Upper lobe of left lung (tissue), 6 donors: ENCODE data around the gene TIGD1. TPM values are rescaled to one million over a fixed set of nuclear protein-coding genes. Genes with fewer than 3 reads are reported as not detected.
A peak's percentile ranks its signal among the peaks of the same experiment; 100 is the strongest.

Experiments used
- ATAC-seq, 2 donors: fragments of 200-7000 bp; cut with Tn5 transposase; one replicate each; pipeline ENCODE4 v1.9.1; 2022; ENCODE audit warnings: mild to moderate bottlenecking in 2 of 2, moderate library complexity in 2 of 2; ENCODE audit not compliant: low FRiP score in 2 of 2
- DNase-seq, 2 donors: peaks; one replicate each; pipeline ENCODE4 v3.0.0-alpha.2; 2019 to 2020
- H3K27ac ChIP-seq, 4 donors: fragments of 200-600 bp; sonication (generic); one replicate each; pipeline ENCODE4 v1.5.1; 2016 to 2019
- H3K27me3 ChIP-seq, 4 donors: fragments of 200-600 bp; sonication (generic); one replicate each; pipeline ENCODE4 v1.5.1; 2017 to 2019
- H3K36me3 ChIP-seq, 4 donors: fragments of 200-600 bp; sonication (generic); one replicate each; pipeline ENCODE4 v1.5.1; 2016 to 2019
- H3K4me1 ChIP-seq, 4 donors: fragments of 200-600 bp; sonication (generic); one replicate each; pipeline ENCODE4 v1.5.1; 2018 to 2019
- H3K4me3 ChIP-seq, 4 donors: fragments of 200-600 bp; sonication (generic); one replicate each; pipeline ENCODE4 v1.5.1; 2017 to 2019; ENCODE audit warnings: mild to moderate bottlenecking in 2 of 4, moderate library complexity in 1 of 4
- H3K9me3 ChIP-seq, 4 donors: fragments of 200-600 bp; sonication (generic); one replicate each; pipeline ENCODE4 v1.5.1; 2018 to 2019
- EP300 ChIP-seq, 4 donors: sonication (generic); formaldehyde crosslinking; IDR thresholded peaks; one replicate each; pipeline ENCODE4 v1.5.1; 2017; ENCODE audit warnings: antibody characterized with exemption in 4 of 4, control low read depth in 2 of 4
- POLR2A ChIP-seq, 4 donors: fragments of 450-650 bp; IDR thresholded peaks; one replicate each; pipeline ENCODE4 v1.5.1; 2016 to 2017; ENCODE audit warnings: antibody characterized with exemption in 4 of 4, mild to moderate bottlenecking in 2 of 4
- POLR2AphosphoS5 ChIP-seq, 2 donors: sonication (generic); formaldehyde crosslinking; IDR thresholded peaks; one replicate each; pipeline ENCODE4 v1.5.1; 2017; ENCODE audit warnings: antibody characterized with exemption in 2 of 2
- WGBS, 2 donors: methylation state at CpG; one replicate each; pipeline ENCODE4 v1.1.5; 2017 to 2018; 5-methylcytosine and 5-hydroxymethylcytosine counted together
- total RNA-seq, 6 donors: library from RNA; depleted of rRNA in 4 of 6; stranded (reverse); fragments of >200 nt in 4 of 6; gene quantifications; one replicate each; pipeline versions ENCODE4 v1.1.0 to v1.2.1, GENCODE V29; 2016 to 2021
- TF ChIP-seq, protein P1 (sequence below), 6 experiments: fragments of 450-650 bp in 4 of 6; fragments of 200-600 bp in 2 of 6; sonication (generic) in 2 of 6; IDR thresholded peaks; one replicate each; pipeline ENCODE4 v1.5.1; 2016 to 2019; ENCODE audit warnings: antibody characterized with exemption in 6 of 6
- donor health status: DM: no; HTN: no; CAD: no; lungs with moderate emphysema.
- donor health status: DM: no; HTN: yes; CAD: no; lungs with severe emphysema.

Gene TIGD1
- total RNA-seq, 6 donors from 2014 or later = 2.6 to 12.6 (median 4.4) TPM

- peaks cover 3 to 17% (median 10%) of the 10 kb centered on the region in 4 donors for H3K4me1 ChIP-seq
- no peak overlapping the region for H3K27ac ChIP-seq
- DNase-seq (no peak), ATAC-seq (no peak)
- peaks cover 0 to 7% (median 0%) of the 10 kb centered on the region in 4 donors for H3K36me3 ChIP-seq
- H3K4me3 ChIP-seq = no peak overlapping the region
- TF ChIP-seq EP300 (IDR thresholded peaks at IDR 0.05) = no peak
- TF ChIP-seq POLR2A (IDR thresholded peaks at IDR 0.05) = no peak
- TF ChIP-seq, protein P1, sequence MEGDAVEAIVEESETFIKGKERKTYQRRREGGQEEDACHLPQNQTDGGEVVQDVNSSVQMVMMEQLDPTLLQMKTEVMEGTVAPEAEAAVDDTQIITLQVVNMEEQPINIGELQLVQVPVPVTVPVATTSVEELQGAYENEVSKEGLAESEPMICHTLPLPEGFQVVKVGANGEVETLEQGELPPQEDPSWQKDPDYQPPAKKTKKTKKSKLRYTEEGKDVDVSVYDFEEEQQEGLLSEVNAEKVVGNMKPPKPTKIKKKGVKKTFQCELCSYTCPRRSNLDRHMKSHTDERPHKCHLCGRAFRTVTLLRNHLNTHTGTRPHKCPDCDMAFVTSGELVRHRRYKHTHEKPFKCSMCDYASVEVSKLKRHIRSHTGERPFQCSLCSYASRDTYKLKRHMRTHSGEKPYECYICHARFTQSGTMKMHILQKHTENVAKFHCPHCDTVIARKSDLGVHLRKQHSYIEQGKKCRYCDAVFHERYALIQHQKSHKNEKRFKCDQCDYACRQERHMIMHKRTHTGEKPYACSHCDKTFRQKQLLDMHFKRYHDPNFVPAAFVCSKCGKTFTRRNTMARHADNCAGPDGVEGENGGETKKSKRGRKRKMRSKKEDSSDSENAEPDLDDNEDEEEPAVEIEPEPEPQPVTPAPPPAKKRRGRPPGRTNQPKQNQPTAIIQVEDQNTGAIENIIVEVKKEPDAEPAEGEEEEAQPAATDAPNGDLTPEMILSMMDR (IDR thresholded peaks at IDR 0.05) = no peak
- TF ChIP-seq POLR2AphosphoS5 (IDR thresholded peaks at IDR 0.05) = no peak
- H3K9me3 ChIP-seq = no peaks in the 10 kb centered on the region
- no peaks in the 10 kb centered on the region for H3K27me3 ChIP-seq
- WGBS, 2 donors = 93 to 100% methylated on average over 6 of the region's 6 CpGs
These were observed 5.7 kb downstream of the TIGD1 start for GRCh38 chr2:232544674-232545073.

- no peaks in the 10 kb centered on the region for H3K9me3 ChIP-seq
- H3K36me3 ChIP-seq = peaks cover 0 to 7% (median 0%) of the 10 kb centered on the region in 4 donors
- WGBS, 2 donors = 94 to 96% methylated on average over 14 to 17 of the region's 19 CpGs
- TF ChIP-seq POLR2A (IDR thresholded peaks at IDR 0.05) (no peak), POLR2AphosphoS5 (IDR thresholded peaks at IDR 0.05) (no peak), EP300 (IDR thresholded peaks at IDR 0.05) (no peak)
- TF ChIP-seq, protein P1 (IDR thresholded peaks at IDR 0.05) = no peak
- H3K4me3 ChIP-seq = no peak overlapping the region
- no peak overlapping the region for H3K27ac ChIP-seq
- DNase-seq = peak; percentile 17 to 77
- H3K27me3 ChIP-seq = no peaks in the 10 kb centered on the region
- no peak for ATAC-seq
- peaks cover 0 to 11% (median 6%) of the 10 kb centered on the region in 4 donors for H3K4me1 ChIP-seq
These were observed 6.3 kb downstream of the TIGD1 start for GRCh38 chr2:232543928-232544631.

- Histone ChIP-seq H3K36me3 (peaks cover 0 to 7% (median 0%) of the 10 kb centered on the region in 4 donors), H3K27me3 (no peaks in the 10 kb centered on the region), H3K9me3 (no peaks in the 10 kb centered on the region), H3K4me1 (peaks cover 0 to 11% (median 5%) of the 10 kb centered on the region in 4 donors), H3K4me3 (no peak overlapping the region), H3K27ac (no peak overlapping the region)
- DNase-seq (no peak), ATAC-seq (no peak)
- 89 to 96% methylated on average over 13 to 14 of the region's 14 CpGs for WGBS, 2 donors
- TF ChIP-seq POLR2A (IDR thresholded peaks at IDR 0.05) (no peak), EP300 (IDR thresholded peaks at IDR 0.05) (no peak), POLR2AphosphoS5 (IDR thresholded peaks at IDR 0.05) (no peak)
- TF ChIP-seq, protein P1 (IDR thresholded peaks at IDR 0.05) = no peak
These were observed 6.9 kb downstream of the TIGD1 start for GRCh38 chr2:232543491-232543890.

- Histone ChIP-seq H3K36me3 (peaks cover 0 to 7% (median 0%) of the 10 kb centered on the region in 4 donors), H3K4me3 (no peak overlapping the region), H3K9me3 (no peaks in the 10 kb centered on the region), H3K4me1 (peaks cover 0 to 11% (median 5%) of the 10 kb centered on the region in 4 donors), H3K27ac (no peak overlapping the region), H3K27me3 (no peaks in the 10 kb centered on the region)
- DNase-seq = peak in 1 of 2 donors; percentile 75
- TF ChIP-seq POLR2AphosphoS5 (IDR thresholded peaks at IDR 0.05) (no peak), EP300 (IDR thresholded peaks at IDR 0.05) (no peak), POLR2A (IDR thresholded peaks at IDR 0.05) (no peak)
- TF ChIP-seq, protein P1 (IDR thresholded peaks at IDR 0.05) = no peak
- no peak for ATAC-seq
- WGBS, 2 donors = 89 to 90% methylated on average over 8 to 20 of the region's 20 CpGs
These were observed 7.5 kb downstream of the TIGD1 start for GRCh38 chr2:232542715-232543467.
